Epithelial cell of proximal tubule (primary cell): Measurements from ENCODE around the gene IGF1R. TPM values are rescaled to one million over a fixed set of nuclear protein-coding genes. Genes with fewer than 3 reads are reported as not detected.

ENCODE experiments used
- DNase-seq: peaks from one replicate; pipeline ENCODE4 v3.0.0-alpha.2; 2011; ENCODE audit warnings: low read depth
- H3K4me3 ChIP-seq: 2 replicates; pipeline ENCODE4 v1.5.1; 2011; ENCODE audit warnings: low read depth, mild to moderate bottlenecking, low read length
- total RNA-seq: library from RNA; depleted of rRNA; stranded (reverse); fragments of >200 nt; gene quantifications from 2 replicates; pipeline ENCODE4 v1.2.3, GENCODE V29; 2015
- TF ChIP-seq, protein P1 (sequence below): conservative IDR thresholded peaks from 2 replicates; pipeline ENCODE4 v1.5.1; 2012; ENCODE audit warnings: low read depth, mild to moderate bottlenecking, low read length

Gene IGF1R
- total RNA-seq, 1 donor from 2014 or later = 14.5 TPM

- H3K4me3 ChIP-seq = no peak overlapping the region
- TF ChIP-seq, protein P1, sequence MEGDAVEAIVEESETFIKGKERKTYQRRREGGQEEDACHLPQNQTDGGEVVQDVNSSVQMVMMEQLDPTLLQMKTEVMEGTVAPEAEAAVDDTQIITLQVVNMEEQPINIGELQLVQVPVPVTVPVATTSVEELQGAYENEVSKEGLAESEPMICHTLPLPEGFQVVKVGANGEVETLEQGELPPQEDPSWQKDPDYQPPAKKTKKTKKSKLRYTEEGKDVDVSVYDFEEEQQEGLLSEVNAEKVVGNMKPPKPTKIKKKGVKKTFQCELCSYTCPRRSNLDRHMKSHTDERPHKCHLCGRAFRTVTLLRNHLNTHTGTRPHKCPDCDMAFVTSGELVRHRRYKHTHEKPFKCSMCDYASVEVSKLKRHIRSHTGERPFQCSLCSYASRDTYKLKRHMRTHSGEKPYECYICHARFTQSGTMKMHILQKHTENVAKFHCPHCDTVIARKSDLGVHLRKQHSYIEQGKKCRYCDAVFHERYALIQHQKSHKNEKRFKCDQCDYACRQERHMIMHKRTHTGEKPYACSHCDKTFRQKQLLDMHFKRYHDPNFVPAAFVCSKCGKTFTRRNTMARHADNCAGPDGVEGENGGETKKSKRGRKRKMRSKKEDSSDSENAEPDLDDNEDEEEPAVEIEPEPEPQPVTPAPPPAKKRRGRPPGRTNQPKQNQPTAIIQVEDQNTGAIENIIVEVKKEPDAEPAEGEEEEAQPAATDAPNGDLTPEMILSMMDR = no peak
- DNase-seq = no peak
Measured at GRCh38 chr15:98782801-98783200, 134.5 kb downstream of the IGF1R start.

DNA sequence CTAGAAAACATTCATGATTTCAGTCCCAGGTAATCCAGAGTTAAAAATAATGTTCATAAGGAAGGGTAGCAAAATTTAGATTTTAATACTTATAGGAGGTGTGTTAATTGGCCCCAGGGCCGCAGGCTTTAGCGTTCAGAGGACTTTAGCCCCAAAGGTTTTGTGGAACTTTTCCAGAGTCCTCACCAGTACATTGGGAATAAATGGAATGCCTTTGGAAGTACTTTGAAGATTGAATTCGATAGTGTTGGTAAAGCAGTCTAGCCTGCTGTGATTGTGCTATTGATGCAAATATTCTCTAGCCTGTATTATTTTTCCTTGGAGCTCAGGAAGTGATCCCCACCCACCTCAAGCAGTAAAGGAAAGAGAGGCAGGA lies 137.1 kb downstream of the IGF1R start:
- no peak for DNase-seq
- peak overlapping the region; percentile 30 for H3K4me3 ChIP-seq
- TF ChIP-seq, protein P1 = no peak

DNA sequence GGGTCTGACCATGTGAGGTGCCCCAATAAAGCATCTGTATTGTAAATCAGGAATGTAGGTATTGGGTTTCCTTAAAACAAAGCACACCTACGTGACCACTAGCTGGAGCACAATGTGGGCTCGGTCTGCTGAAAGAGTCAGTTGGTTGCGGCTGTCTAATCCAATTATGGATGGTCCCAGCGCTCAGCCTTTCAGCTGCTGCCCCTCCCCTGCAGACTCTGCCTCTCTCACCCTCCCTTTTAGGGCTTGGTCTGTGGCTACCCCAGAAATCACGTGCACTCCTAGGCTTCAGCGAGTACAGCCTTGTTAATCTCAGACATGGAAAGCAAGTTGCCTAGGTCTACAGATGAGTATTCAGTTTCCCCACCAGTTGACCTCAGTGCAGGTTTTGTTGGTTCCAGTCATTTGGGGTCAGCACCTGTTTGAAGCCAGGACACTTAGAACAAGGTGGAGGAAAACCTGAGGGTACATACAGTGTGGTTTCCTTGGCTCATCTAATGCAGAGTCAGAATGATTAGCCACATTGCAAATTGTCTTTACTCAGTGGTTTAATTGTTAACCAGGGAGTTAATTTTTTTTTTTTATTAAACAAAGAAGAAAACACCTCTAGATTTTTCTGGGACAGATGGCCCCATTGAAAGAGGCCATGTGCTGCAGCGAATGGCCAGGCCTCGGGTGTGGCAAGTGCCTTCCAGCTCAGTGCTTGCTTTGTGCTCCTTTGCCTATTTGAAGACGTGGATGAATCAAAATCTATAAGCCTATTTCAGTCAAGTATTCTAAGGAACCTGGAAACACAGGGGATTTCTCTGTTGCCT lies 137.7 kb downstream of the IGF1R start:
- DNase-seq = no peak
- TF ChIP-seq, protein P1 = no peak
- H3K4me3 ChIP-seq = peak overlapping the region; percentile 30

GRCh38 chr15:98786717-98787116 lies 138.4 kb downstream of the IGF1R start:
- TF ChIP-seq, protein P1 = no peak
- no peak for DNase-seq
- peak overlapping the region; percentile 19 for H3K4me3 ChIP-seq

GRCh38 chr15:98787194-98787593 lies 138.9 kb downstream of the IGF1R start:
- TF ChIP-seq, protein P1 = no peak
- DNase-seq = no peak
- H3K4me3 ChIP-seq = peak overlapping the region; percentile 19

DNA sequence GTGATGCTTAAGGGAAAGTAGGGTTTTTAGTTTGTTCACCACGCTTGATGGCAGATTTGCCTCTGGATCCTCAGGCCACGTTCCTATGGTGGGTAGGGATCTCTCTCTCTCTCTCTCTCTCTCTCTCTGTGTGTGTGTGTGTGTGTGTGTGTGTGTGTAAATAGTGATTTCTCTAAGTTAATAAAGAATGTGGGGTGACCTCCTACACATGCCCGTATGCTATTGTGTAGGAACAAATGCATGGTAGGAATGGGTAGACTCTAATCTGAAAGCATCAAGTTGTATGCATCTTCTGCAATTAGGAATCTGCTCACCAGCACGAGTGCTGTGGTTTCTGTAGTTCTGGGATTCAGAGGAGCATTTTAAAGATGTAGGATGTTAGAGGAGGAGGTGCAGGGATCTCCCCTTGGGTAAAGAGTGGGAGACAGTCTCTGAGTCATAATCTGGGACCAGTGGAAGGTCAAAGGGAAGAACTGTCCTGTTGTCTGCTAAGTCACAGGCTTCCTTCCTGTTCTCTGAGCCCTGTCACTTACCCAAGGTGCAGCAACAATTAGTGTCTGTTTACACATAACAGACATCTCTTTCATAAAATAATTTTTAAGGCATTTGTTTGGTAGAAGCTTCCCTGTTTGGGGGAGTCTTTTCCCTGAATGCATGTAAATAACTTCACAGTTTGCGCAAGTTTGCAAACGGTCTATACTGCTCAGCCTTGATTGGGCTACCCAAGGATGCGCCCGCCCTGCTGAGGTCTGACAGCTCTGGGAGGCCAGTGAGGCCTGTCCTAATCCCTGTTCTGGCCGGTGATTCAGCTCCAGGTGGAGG lies 139.8 kb downstream of the IGF1R start:
- no peak for DNase-seq
- TF ChIP-seq, protein P1 = no peak
- no peak overlapping the region for H3K4me3 ChIP-seq

- no peak for DNase-seq
- H3K4me3 ChIP-seq = no peak overlapping the region
- TF ChIP-seq, protein P1 = no peak
Measured at GRCh38 chr15:98789020-98789419, 140.7 kb downstream of the IGF1R start.
